CD4-positive, alpha-beta T cell treated with Interferon alpha-2 for 1 hour (primary cell): Measurements from ENCODE around the gene SLC8B1.
"Not testable (repeated sequence)": the region's sequence is repeated elsewhere in the genome, so short reads cannot be mapped to it uniquely, and the experiment has no call there.

ENCODE experiments used
- DNase-seq, 2 donors: peaks; one replicate each; pipeline ENCODE4 v3.0.0-alpha.2; 2020 to 2022

Gene SLC8B1

DNA sequence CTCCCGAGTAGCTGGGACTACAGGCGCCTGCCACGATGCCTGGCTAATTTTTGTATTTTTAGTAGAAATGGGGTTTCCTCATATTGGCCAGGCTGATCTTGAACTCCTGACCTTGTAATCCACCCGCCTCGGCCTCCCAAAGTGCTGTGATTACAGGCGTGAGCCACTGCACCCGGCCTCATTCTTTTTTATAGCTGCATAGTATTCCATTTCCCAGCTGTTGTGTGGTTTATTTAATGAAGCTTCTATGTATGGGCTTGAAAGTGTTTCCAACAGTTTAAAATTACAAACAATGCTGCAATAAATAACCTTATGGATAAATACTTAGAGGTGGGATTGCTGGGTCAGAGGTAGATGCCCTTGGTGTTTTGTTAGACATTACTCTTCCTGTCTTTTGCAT lies 19.3 kb upstream of the SLC8B1 start:
- not testable (repeated sequence) for DNase-seq

DNA sequence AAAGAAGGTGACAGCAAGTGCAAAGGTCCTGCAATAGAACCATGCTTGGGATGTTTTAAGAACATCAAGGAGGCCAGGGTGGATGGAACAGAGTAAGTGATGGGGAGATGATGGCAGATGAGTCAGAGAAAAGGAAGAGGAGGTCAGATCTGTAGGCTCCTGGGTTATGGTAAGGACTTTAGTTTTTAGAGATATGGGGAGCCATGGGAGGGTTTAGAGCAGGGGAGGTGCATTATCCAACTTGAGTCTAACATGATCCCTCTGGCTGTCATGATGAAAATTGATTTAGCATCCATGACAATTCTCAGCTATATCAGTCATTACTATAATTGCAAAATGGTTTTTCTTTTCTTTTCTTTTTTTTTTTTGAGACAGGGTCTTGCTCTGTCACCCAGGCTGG lies 16.2 kb upstream of the SLC8B1 start:
- no peak for DNase-seq

DNA sequence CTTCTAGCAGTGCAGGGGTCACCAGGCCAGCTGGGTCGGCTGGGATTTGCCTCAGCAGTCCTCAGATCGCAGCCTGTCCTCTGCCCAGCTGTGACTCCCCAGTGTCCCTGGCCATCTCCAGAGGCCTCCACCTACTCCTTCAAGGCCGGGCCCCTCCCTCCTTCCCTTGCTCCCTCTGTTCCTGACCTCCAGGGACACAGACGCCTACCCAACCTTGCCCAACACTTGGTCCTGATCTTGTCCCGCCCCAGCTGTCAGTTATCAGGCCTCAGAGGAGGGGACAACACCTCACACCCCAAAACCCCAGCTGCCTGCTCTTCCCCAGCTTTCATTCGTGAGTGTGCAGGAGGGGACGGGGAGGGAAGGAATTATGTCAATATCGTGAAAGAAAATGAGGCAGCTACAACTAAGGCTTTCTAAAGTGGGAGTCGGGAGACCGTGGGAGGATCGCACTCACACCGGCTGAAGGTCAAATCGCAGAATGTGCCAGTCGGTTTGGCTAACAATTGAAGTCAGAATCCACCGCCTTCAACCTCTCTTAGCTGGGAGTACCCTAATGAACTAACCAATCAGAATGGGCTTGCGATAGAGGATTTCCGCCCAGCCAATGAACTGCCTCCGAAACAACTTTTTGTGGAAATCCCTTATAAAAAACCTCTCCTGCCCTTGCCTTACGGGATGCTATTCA lies 14.1 kb upstream of the SLC8B1 start:
- DNase-seq, result no peak

DNA sequence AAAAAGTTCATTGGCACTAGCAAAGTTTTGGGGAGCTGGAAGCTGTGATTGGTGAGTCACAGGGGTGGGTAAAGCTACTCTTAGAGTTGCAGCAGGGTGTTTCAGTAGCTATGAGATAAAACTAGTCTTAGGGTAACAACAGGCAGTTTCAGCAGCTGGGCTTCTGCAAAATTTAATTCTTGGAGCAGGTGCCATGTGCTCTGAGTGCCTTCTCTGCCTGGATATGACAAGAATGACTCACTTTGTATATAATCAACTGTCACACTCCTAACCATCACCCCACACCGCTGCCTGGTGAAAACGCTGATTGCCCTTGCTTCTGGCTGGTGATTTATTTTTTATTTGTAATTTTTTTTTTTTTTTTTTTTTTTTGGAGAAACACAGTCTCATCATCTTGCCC lies 13.0 kb upstream of the SLC8B1 start:
- no peak for DNase-seq

DNA sequence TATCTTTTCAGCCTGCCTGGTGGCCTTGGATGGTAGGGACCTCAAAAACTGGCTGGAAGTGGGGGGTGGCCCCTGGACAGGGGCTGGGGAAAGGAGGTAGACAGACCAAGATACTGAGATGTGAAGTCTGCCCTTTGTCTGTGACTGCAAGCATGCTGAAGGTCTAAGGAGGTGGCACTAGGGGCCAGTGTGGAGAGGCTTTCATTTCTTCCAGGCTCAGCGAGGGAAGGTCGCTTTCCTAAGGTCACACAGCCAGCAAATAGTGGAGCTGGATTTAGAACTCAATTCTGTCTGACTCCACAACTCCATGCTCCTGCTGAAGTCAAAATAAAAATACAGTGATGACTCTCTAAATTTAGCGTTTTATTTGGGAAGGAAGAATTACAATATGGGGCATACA lies 12.2 kb upstream of the SLC8B1 start:
- no peak for DNase-seq

DNA sequence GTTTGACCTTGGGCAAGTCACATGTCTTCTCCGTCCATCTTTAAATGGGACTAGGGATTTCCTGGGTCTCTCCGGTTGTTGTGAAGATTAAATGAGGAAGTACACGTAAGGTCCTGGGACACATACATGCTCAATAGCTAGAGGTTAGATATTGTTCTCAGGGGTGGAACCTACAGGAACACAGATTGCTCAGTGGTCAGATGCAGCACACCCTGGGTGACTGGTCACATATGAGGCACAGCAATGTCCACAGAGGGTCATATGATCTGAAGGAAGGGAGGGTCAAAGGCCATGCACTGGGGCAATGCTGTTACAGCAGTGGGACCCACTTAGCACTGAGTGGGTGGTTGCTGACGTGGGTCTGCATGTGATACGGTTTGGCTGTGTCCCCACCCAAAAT lies 11.4 kb upstream of the SLC8B1 start:
- DNase-seq, result no peak

DNA sequence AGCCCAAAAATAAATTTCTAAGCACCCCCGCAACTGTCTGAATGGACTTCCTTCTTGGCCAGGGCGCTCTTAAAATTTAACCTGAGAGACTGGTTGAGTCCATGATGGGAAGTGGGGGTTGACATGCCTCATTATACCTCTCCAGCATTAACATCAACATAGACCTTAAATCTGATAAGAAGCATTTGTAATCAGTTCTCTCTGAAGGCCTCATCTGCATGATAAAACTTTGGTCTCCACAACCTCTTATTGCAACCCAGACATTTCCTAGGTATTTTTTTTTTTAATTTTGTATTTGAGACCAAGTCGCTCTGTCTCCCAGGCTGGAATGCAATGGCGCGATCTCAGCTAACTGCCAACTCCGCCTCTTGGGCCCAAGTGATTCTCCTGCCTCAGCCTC lies 10.4 kb upstream of the SLC8B1 start:
- no peak for DNase-seq

DNA sequence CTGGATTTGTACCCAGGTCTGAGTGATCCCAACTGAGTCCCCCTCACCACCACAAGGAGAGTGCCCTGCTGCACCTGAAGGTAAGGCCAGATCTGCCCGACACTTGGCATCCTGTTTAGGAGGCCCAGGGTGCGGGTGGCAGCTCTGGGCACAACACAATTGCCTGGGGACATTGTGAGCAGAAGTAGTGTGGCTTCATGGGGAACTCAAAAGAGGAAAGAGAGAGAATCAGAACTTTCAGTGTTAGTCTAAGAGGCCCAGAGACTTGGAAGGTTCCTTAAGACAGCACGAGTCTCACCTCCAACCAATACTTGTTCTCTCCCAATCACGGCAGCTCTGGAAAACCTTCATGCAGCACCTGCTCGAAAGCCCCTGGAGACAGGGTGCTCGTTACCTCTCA lies 6.6 kb upstream of the SLC8B1 start:
- no peak for DNase-seq

DNA sequence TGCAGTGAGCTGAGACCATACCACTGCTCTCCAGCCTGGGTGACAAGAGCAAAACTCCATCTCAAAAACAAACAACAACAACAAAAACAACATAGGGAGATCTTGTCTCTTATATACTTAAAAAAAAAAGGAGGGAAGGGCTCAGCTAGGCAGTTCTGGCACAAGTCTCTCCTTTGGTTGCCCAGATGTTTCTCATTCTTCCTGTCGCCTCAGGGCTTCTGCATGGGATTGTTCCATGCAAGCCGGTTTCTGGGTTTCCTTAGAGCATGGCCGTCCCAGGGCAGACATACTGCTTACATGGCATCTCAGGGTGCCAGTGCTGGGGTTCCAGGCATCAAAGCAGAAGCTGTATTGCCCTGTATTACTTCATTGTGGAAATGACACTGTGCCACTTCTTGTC lies 5.2 kb upstream of the SLC8B1 start:
- DNase-seq, result no peak

DNA sequence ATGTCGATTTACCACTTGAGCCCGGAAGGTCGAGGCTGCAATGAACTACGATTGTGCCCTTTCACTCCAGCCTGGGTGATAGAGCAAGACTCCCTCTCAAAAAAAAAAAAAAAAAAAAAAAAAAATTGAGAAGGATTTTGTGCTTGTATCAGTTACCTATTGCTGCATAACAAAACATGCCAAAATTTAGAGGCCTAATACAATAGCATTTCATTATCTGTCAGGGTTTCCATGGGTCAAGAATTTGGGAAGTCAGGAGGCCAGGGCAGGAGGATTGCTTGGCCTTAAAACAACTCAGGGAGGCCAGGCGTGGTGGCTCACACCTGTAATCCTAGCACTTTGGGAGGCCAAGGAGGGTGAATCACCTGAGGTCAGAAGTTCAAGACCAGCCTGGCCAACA lies 4.6 kb upstream of the SLC8B1 start:
- DNase-seq, result no peak

DNA sequence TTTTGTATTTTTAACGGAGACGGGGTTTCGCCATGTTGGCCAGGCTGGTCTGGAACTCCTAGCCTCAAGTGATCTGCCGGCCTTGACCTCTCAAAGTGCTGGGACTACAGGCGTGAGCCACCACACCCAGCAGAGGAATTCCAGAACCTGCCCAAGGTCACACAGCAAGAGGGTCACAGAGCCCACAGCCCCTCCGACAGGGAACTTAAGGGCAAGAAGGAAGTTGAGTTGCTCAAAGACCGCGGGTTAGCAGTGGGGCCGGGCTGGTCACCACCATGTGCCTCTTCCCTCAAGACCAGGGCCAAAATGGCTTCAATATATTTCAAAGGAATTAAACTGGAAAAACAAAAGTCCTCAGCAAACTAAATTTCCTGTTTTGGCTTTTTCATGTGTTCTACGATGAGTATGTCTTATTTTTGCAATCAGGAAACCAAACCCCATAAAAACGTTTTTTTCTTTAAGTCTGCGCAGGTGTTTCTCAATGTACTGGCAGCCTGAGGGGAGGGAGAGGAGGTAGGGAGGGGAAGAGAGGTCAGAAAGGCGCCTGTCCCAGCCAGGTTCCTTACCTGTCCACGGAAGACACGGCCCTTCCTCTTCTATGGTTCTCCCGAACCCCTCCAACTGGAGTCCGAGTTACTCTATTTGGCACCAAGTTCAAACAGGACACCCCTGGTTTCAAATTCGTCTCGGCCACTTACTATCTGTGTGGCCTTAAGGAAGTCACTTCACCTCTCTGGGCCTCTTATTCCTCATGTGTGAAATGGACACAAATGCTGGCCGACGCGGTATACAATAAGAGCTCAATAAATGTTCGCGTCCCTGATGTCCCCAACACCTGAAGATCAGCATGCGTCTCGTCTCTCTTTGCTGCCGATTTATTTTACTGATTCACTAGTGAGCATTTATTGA lies 778 bp downstream of the SLC8B1 start:
- DNase-seq, result peak in 1 of 2 donors; percentile 35

DNA sequence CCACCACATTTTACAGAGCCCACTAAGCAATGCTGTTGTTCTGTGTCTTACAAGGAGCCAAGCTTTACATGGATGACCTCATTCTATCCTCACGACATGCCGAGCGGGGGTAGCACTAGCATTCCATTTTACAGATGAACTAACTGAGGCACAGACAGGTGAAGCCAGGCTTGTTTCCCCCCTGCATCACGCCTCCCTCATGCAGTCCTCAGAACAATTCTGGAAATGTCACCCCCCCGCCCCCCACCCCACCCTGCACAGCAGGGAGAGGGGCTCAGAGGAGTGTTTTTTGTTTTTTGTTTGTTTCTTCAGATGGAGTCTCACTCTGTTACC lies 1.5 kb downstream of the SLC8B1 start:
- no peak for DNase-seq

DNA sequence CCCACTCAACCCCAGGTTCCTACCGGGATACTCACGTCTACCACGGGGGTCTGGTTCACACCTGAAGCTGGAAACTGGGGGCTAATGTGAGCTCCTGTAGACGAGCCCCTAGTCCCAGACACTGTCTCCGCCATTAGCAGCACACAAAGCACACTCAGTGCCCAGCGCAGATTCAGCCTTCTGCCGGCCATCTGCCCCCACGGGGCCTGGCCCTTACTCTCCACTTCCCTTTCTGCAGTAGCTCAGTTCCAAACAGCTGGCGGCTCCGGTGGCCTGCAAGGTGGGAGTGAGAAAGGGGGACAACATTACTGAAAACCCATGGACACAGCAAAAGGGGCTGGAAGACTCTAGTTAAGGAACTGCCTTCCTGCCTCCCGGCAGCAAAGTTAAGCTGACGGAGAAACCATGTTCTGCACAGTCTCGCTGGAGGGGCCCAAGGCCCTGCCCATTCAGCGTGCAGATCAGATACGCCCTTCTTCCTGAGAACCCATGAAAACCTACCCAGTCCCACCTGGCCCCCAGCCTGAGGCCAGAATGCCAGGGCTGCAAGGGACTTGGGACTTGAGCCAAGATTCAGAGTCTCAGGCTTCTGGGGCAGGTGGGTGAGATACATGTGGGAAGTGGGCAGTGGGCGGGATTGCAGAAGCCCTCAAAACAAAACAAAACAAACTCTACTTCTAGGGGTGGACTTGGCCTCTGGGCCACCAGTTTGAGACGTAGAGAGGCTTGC lies 2.1 kb downstream of the SLC8B1 start:
- DNase-seq, result no peak

DNA sequence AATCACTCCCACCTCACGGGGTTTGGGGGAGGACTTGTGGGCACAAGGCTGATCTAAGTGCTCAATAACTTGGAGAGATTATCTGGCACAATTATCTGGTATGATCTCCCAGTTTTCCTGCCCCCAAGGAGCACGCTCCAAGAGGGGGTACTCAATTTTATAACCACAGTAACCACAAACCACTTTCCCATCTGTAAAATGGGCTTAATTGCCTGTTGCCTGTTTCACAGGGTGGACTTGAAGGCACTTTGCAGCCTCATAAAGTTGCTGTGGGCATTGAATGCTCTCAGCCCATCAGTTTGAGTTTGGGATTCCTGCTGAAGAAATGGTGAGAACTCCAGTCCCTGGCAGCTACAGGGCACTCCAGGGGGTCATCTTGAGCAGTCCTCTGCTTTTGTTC lies 4.4 kb downstream of the SLC8B1 start:
- DNase-seq, result no peak

DNA sequence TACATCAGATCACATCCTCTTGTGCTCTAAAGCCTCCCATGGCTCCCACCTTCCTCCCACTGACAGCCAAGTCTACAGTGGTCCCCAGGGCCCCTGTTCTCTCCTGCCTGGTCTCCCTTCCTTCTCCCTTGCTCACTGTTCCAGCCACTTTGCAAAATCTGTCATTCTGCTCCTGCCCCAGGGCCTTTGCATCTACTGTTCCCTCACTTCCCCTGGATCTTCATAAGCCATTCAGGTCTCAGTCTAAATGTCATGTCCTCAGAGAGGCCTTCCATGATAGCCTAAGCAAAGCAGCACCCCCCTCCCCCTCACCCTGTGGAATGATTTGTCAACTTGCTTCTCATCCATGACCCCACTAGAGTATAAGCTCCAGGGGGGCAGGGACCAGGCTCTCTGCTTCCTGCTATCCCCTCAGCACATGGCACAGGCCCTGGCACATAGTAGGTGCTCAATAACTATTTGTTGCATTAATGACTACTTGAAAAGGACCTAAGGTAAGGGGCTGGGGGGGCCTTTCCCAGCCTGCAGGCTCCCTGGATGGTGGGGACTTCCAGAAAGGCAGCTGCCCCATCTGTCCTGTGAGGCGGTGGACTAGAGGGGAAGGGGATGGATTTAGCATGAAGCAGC lies 5.0 kb downstream of the SLC8B1 start:
- DNase-seq, result no peak

DNA sequence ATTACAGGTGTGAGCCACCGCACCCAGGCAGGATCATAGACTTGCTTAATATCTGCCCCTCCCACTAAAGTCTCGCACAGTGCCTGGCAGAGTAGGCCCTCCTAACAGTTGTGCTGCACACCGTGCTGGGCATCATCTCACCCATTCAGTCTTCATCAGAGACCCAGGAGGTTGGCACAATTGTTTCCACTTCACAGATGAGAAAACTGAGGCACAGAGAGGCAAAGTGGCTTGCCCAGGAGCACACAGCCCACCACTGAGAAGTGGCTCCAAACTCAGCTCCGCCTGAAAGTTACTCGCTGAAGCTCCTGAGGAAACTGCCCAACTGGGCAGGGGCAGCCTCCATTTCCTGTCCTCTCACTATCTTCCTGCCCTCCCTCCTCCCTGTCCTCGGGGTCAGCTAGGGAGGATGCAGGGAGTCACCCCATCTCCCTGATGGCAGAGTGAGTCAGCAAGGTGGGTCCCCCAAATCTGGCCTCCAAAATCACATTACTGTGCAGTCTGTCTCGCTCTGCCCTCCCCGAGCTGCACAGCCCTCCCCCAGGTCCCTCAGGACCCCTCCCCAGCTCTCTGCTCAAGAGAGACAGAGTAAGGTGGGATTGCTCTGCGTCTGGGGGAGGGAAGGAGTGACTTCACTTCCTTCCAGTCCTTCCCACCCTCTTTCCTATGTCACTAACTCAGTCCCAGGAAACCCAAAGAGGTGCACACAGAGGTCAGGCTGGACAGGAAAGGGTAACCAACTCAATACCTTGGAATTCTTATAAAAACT lies 5.7 kb downstream of the SLC8B1 start:
- DNase-seq, result no peak

DNA sequence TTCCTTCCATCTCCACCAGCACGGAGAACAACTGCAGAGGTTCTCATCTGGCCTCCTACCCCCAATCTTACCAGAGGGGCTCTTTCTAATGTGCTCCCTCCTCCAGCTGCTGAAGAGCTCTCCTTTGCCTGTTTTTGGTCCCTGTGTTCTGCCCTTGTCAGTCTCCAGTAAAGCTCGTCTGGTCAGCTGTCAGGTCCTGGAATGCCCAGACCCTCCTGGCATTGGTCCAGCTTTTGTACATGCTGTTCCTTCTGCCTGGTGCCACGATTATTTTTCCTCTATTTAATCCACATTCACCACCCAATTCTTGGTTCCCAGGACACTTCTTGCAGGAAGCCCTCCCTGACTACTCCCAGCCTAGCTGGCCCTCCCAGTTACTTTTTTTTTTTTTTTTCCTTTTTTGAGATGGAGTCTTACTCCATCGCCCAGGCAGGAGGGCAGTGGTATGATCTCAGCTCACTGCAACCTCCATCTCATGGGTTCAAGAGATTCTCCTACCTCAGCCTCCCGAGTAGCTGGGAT lies 6.5 kb downstream of the SLC8B1 start:
- DNase-seq, result no peak

DNA sequence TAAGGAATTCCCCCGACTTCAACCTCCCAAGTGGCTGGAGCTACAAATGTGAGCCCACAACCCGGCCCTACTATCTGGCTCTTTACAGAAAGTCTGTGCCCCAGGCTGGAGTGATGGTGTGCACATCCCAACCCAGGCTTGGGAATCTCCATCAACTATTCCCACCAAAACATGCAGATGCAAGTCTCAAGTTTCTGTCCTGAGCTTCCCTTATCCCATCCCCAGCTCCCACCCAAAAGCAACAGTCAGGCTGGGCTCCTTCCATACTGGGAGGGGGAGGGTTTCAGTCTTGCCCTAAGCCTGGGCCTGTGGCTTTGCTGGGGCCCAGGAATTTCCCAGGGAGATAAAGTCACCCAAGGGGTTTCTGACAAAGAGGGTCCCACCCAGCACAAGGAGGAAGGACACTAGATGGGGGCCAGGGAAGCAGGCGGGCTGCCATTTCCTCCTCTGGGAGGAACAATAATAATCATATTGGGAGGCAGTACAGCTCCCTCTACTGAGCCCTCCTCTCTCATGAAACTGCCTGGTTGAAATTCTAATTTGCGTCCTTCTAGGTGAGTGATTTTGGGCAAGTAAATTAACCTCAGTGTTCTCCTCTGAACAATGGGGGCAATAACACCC lies 8.0 kb downstream of the SLC8B1 start:
- DNase-seq, result no peak

DNA sequence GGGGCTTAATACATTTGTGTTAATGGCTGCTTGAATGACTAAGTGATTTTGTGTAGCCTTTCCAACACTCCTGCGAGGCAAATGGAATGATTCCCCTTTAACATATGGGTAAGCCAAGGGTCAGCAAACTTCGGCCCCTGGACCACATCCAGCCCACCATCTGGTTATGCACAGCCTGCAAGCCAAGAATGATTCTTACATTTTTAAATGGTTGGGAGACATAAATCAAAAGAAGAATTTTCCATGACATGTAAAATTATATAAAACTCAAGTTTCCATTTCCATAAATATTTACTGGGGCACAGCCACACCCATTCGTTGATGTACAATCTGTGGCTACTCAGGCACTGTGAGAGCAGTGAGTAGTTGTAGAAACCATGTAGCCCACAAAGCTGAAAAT lies 9.0 kb downstream of the SLC8B1 start:
- DNase-seq, result no peak

DNA sequence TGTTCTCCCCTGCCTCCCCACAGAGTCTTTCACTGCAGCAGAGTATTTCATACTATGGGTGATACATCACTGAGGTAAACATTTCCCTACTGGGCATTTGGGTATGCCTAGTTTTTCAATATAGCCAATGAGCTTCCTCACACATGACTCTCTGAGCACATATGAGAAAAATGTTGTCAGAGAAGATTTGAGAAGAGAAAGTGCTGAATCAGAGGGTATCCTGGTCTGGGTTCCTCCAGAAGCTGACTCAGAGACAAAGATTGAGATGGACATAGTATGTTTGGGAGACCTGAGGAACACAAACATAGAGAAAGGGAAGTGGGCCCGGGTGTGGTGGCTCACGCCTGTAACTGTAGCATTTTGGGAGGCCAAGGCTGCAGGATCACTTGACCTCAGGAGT lies 12.6 kb downstream of the SLC8B1 start:
- DNase-seq, result no peak

DNA sequence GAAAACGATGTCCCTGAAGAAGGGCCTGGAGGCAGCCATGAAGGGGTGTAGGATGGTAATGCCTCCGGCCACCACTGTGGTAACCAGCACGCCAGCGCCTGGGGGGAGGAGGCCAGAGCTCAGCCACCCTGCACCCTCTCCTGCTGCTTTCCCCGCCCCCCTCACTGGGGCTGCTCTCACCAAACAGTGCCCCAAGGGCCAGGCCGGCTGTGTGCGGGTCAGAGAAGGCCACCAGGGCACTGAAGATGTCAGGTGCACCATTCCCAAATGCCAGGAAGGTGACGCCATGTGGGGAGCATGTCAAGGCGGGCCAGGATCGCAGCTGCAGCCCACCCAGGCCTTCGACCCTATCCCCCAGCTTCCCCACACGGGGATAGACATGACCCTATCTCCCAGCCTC lies 14.5 kb downstream of the SLC8B1 start:
- no peak for DNase-seq
